ENCODE results near the gene PRDX1.

- TF ChIP-seq EZH2phosphoT487 (IDR thresholded peaks at IDR 0.05; ENCODE audit: low read length), result no peak
- TF ChIP-seq CTCF (IDR thresholded peaks at IDR 0.05; ENCODE audit: low read length), result no peak
Measured at GRCh38 chr1:45550401-45551351, 29.0 kb upstream of the PRDX1 start, which contains the start of gene AKR1A1.
